NB4 (cell line): ENCODE results near the gene DIP2C.

Experiments
- POLR2A ChIP-seq: IDR thresholded peaks from 2 replicates; pipeline ENCODE4 v1.6.1; 2011; ENCODE audit warnings: mild to moderate bottlenecking; ENCODE audit not compliant: insufficient read length; ENCODE audit errors: extremely low read depth
- TF ChIP-seq, protein P1 (sequence below): IDR thresholded peaks from one replicate; pipeline ENCODE4 v1.5.1; 2012; ENCODE audit warnings: low read depth, low read length

GRCh38 chr10:675532-675931 is 13.9 kb downstream of the DIP2C start:
- TF ChIP-seq POLR2A, result no peak
- TF ChIP-seq, protein P1, sequence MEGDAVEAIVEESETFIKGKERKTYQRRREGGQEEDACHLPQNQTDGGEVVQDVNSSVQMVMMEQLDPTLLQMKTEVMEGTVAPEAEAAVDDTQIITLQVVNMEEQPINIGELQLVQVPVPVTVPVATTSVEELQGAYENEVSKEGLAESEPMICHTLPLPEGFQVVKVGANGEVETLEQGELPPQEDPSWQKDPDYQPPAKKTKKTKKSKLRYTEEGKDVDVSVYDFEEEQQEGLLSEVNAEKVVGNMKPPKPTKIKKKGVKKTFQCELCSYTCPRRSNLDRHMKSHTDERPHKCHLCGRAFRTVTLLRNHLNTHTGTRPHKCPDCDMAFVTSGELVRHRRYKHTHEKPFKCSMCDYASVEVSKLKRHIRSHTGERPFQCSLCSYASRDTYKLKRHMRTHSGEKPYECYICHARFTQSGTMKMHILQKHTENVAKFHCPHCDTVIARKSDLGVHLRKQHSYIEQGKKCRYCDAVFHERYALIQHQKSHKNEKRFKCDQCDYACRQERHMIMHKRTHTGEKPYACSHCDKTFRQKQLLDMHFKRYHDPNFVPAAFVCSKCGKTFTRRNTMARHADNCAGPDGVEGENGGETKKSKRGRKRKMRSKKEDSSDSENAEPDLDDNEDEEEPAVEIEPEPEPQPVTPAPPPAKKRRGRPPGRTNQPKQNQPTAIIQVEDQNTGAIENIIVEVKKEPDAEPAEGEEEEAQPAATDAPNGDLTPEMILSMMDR, result no peak
